ENCODE measurements around the gene FLT3. TPM values are rescaled to one million over a fixed set of nuclear protein-coding genes. Genes with fewer than 3 reads are reported as not detected.
"Not testable (repeated sequence)": the region's sequence is repeated elsewhere in the genome, so short reads cannot be mapped to it uniquely, and the experiment has no call there.

FLT3 gene
- total and polyA plus RNA-seq, 9 of the 15 experiments (the other 6 are each of a cell fraction or from before 2014, with no cell fraction given): not detected

- Histone ChIP-seq H4K20me1 (replicated peaks; ENCODE audit: control insufficient read depth, insufficient read depth, low read length) (no peaks in the 10 kb centered on the region), H3K4me3 (no peak overlapping the region), H3K27ac (ENCODE audit: extremely low read depth, low read depth, low read length) (no peak overlapping the region), H2AFZ (ENCODE audit: low read depth, low read length) (no peak overlapping the region), H3K4me2 (ENCODE audit: insufficient read depth, low read length) (no peak overlapping the region), H3K9ac (ENCODE audit: insufficient read depth in 1 of 2, low read depth in 2 of 2, low read length in 2 of 2) (no peak overlapping the region), H3K9me3 (replicated peaks; ENCODE audit: control insufficient read depth, insufficient read depth, low read depth, low read length) (no peaks in the 10 kb centered on the region), H3K27me3 (ENCODE audit: control insufficient read depth in 2 of 2, insufficient read depth in 2 of 2, low read length in 2 of 2) (no peaks in the 10 kb centered on the region; a peak in 1 of 5 replicates), H3K79me2 (ENCODE audit: control insufficient read depth, insufficient read depth, low read length) (no peaks in the 10 kb centered on the region), H3K9me1 (ENCODE audit: control insufficient read depth, insufficient read depth, low read length) (no peaks in the 10 kb centered on the region), H3K36me3 (ENCODE audit: control insufficient read depth, insufficient read depth, low read length) (no peaks in the 10 kb centered on the region), H3K4me1 (replicated peaks in 1 of 2; ENCODE audit: control insufficient read depth in 2 of 2, insufficient read depth in 2 of 2, low read length in 2 of 2) (no peaks in the 10 kb centered on the region)
- no peak for DNase-seq (ENCODE audit: extremely low read depth in 1 of 4, low spot score in 3 of 4)
- in situ Hi-C loops (cut with MboI) (no loop called here), intact Hi-C loops (cut with micrococcal nuclease) (no loop called here)
- BruUV-seq (replicated peaks): no TSS peak
- ChIA-PET POLR2A (no interaction called here), CTCF (ENCODE audit: low intra/inter-chr PET ratio) (no interaction called here)
- no peak for FAIRE-seq
- ATAC-seq: no peak
- 0% methylated on average over 1 of the region's 1 CpG for WGBS (ENCODE audit: insufficient coverage, low coverage, missing lambda C conversion rate)
- TF ChIP-seq SIN3B (IDR thresholded peaks at IDR 0.05; ENCODE audit: low read depth): no peak
- no peak for TF ChIP-seq ESRRA (IDR thresholded peaks at IDR 0.05; ENCODE audit: borderline replicate concordance, low read depth)
These were observed 11.3 kb downstream of the FLT3 start for GRCh38 chr13:28089065-28089464.

- H3K27ac ChIP-seq (ENCODE audit: extremely low read depth, low read depth, low read length); intact Hi-C loops (cut with micrococcal nuclease); DNase-seq (ENCODE audit: extremely low read depth in 1 of 4, low spot score in 3 of 4); POLR2A ChIA-PET; in situ Hi-C loops (cut with MboI); H3K4me3 ChIP-seq; ATAC-seq; H3K9ac ChIP-seq (ENCODE audit: insufficient read depth in 1 of 2, low read depth in 2 of 2, low read length in 2 of 2); FAIRE-seq; CTCF ChIA-PET (ENCODE audit: low intra/inter-chr PET ratio); H3K27me3 ChIP-seq (ENCODE audit: control insufficient read depth in 2 of 2, insufficient read depth in 2 of 2, low read length in 2 of 2); H3K4me1 ChIP-seq (replicated peaks in 1 of 2; ENCODE audit: control insufficient read depth in 2 of 2, insufficient read depth in 2 of 2, low read length in 2 of 2); H3K9me3 ChIP-seq (replicated peaks; ENCODE audit: control insufficient read depth, insufficient read depth, low read depth, low read length); H4K20me1 ChIP-seq (replicated peaks; ENCODE audit: control insufficient read depth, insufficient read depth, low read length); H3K36me3 ChIP-seq (ENCODE audit: control insufficient read depth, insufficient read depth, low read length); H2AFZ ChIP-seq (ENCODE audit: low read depth, low read length); H3K79me2 ChIP-seq (ENCODE audit: control insufficient read depth, insufficient read depth, low read length); H3K4me2 ChIP-seq (ENCODE audit: insufficient read depth, low read length); H3K9me1 ChIP-seq (ENCODE audit: control insufficient read depth, insufficient read depth, low read length); BruUV-seq (replicated peaks); TF ChIP-seq ATF3 (CRISPR knock-in tag; conservative IDR thresholded peaks at IDR 0.05): not testable (repeated sequence)
- TF ChIP-seq ATF3 (IDR thresholded peaks at IDR 0.05): 0 out of 2 replicates have a peak, but pooled peaks have one; percentile 47
- 37% methylated on average over 2 of the region's 2 CpGs for WGBS (ENCODE audit: insufficient coverage, low coverage, missing lambda C conversion rate)
These were observed 22.6 kb downstream of the FLT3 start for GRCh38 chr13:28077820-28078219.

Measured in K562 (cell line).